ENCODE measurements around the gene C19orf25.

C19orf25 gene

DNA sequence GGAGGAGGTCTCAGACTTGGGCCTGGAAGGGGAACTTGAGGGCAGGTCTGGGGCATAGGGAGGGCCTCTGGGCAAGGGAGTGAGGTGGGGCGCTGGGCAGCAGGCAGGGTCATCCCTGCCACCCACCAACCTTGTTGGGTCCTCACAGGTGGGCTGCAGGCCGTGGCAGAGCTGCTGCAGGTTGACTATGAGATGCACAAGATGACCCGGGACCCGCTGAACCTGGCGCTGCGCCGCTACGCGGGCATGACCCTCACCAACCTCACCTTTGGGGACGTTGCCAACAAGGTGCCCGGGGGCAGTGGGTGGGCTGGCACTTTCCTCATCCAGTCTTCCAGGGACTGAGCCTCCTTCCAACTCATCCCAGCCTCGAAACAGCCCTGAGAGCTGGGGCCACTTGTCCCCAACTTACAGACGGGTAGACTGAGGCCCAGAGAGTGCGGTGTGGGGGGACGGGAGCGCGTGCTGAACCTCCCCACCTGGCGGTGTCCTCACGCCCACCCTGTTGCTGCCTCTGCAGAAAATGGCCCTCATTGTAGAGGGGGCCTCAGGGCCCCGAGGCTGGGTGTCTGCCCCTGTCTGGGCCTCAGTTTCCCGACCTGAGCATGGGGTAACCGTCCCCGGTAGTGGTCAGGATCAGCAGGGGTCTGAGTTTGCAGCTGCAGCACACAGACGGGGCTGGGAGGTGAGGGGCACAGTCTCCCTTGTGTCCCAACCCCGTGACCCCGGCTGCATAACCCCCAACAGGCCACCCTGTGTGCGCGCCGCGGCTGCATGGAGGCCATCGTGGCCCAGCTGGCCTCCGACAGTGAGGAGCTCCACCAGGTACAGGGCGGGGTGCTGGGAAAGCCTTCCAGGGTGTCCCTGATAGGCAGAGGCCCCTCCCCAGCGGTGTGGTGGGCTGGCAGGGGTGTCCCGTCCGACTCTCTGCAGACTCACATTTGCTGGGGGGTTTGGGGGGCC is 18.7 kb downstream of the C19orf25 start:
- DNase-seq = no peak

DNA sequence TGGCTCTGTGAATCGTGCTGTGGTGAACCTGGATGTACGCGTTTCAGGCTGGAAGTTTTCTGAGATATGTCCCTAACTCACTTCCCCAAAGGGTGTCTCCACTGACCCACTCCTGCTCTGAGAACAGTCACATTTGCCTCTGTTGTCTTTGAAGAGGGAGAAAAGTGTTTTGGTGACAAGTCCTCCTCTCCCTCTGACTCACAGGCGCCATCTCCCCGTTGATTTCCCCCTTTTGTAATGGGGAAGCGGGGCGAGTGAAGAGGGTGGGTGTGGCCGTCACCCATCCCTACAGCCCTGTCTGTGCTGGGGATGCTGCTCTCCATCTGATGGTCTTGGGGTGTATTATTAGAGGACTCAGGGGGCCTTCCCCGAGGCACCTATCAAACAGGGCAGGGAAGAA is 19.5 kb downstream of the C19orf25 start:
- DNase-seq = no peak

GRCh38 chr19:1457892-1458291 is 21.1 kb downstream of the C19orf25 start:
- no peak for DNase-seq

- no peak for DNase-seq
Observed at GRCh38 chr19:1457031-1457739, 21.8 kb downstream of the C19orf25 start.

GRCh38 chr19:1456121-1456900 is 22.7 kb downstream of the C19orf25 start:
- no peak for DNase-seq

- DNase-seq = no peak
Observed at GRCh38 chr19:1455336-1456120, 23.5 kb downstream of the C19orf25 start.

- DNase-seq = no peak
Observed at GRCh38 chr19:1455002-1455335, 24.0 kb downstream of the C19orf25 start.

GRCh38 chr19:1453525-1454364 is 25.3 kb downstream of the C19orf25 start:
- DNase-seq = no peak

- no peak for DNase-seq
Observed at GRCh38 chr19:1452802-1453524, 26.1 kb downstream of the C19orf25 start.

GRCh38 chr19:1451916-1452801 is 26.9 kb downstream of the C19orf25 start:
- no peak for DNase-seq

- no peak for DNase-seq
Observed at GRCh38 chr19:1450735-1451731, 28.0 kb downstream of the C19orf25 start.

- DNase-seq = no peak
Observed at GRCh38 chr19:1449467-1450442, 29.3 kb downstream of the C19orf25 start, which contains the start of gene APC2. TSS of gene APC2 (plus strand) at chr19:1450121. CDS start at chr19:1453002, 2,881 bp downstream.

- no peak for DNase-seq
Observed at GRCh38 chr19:1447944-1448343, 31.1 kb downstream of the C19orf25 start.

- no peak for DNase-seq
Observed at GRCh38 chr19:1447504-1447903, 31.5 kb downstream of the C19orf25 start.

GRCh38 chr19:1446713-1447481 is 32.1 kb downstream of the C19orf25 start:
- DNase-seq = no peak

Data from activated CD4-positive, alpha-beta T cell treated with anti-CD3 and anti-CD28 coated beads for 1 hour (primary cell).